DMS79 treated with DMSO at 0.1 percent for 48 hours (cell line): ENCODE measurements around the gene RNU1-3.
"Not testable (repeated sequence)": the region's sequence is repeated elsewhere in the genome, so short reads cannot be mapped to it uniquely, and the experiment has no call there.

ENCODE experiments used
- DNase-seq: peaks from one replicate; lab custom pipeline; 2025; lab: John Stamatoyannopoulos, UW

RNU1-3 gene

DNA sequence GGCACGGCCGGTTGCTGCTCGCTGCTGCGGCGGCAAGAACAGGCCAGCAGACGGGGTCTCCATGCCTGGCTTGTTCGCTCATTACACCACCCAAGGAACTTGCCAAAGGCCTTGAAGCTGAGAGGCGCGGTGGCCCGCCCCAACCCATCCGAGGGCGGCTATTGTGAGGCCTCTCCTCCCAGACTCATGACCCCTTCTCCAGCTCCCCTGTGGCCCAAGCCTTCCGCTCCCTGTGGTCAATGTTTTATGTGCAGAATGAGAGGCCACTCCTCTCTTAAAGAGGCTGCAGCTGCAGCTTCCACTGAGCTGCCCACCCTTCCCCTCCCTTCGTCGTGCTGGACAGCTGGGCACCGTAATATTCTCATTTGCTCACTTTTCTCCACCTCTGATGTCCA is 27.6 kb upstream of the RNU1-3 start:
- not testable (repeated sequence) for DNase-seq

DNA sequence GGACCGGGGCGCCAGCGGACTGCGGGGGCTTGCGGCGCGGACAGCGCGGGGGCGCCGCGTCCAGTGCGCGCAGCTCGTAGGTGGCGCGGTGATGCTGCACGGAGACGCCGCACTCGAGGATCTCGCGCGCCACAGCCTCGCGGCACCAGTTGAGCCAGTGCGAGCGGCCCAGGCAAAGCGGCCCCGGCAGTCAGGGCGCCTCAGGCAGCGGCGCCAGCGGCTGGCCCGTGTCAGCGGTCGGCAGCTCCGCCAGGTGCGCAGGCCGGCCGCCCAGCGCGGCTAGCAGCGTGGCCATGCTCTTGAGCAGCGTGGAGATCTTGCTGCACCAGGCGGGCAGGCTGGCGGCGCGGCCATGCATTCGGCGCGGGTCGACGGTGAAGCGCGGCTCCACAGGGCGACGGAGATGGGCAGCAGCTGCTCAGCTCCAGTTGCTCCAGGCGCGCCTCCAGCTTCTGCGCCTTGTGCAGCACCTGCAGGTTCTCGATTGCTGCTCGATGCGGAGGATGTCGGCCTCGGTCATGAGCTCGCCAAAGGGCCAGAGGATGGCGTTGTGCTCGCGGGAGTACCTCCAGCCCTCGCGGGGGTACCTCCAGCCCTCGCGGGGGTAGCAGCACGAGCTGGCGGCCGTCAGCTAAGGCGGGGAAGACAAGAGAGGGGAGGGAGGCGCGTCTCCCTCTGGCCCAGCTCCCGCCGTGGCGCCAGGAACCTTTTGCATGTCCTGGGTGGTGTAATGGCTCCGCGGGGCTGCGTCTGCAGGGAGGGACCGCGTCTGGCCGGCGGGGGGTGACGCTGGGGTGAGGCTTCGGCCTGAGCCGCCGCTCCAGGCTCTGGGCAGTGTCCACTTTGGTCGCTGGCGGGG is 26.9 kb upstream of the RNU1-3 start:
- DNase-seq = not testable (repeated sequence)

GRCh38 chr1:16692717-16693448 is 26.1 kb upstream of the RNU1-3 start:
- DNase-seq = not testable (repeated sequence)

DNA sequence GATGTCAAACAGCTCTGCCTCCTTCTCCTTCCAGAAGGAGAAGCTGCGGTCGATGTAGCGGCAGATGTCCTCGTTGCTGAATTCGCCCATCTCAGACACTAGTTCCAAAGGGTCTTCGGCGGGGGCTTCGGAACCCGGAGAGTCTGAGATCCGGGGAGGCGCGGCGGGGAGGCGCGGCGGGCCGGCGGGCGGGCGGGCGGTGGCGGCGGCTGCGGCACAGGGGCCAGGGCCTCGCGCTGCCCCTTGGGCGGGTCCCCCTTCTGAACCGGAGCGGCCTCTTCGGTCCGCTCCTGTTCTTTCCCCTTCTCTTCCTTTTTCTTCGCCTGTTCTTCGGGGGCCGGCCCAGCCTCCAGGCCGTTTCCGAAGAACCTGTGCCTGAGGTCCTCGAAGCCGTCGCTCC is 25.5 kb upstream of the RNU1-3 start:
- not testable (repeated sequence) for DNase-seq

- not testable (repeated sequence) for DNase-seq
Measured at GRCh38 chr1:16690971-16691682, 24.4 kb upstream of the RNU1-3 start.

GRCh38 chr1:16687132-16687800 is 20.5 kb upstream of the RNU1-3 start:
- DNase-seq = not testable (repeated sequence)

DNA sequence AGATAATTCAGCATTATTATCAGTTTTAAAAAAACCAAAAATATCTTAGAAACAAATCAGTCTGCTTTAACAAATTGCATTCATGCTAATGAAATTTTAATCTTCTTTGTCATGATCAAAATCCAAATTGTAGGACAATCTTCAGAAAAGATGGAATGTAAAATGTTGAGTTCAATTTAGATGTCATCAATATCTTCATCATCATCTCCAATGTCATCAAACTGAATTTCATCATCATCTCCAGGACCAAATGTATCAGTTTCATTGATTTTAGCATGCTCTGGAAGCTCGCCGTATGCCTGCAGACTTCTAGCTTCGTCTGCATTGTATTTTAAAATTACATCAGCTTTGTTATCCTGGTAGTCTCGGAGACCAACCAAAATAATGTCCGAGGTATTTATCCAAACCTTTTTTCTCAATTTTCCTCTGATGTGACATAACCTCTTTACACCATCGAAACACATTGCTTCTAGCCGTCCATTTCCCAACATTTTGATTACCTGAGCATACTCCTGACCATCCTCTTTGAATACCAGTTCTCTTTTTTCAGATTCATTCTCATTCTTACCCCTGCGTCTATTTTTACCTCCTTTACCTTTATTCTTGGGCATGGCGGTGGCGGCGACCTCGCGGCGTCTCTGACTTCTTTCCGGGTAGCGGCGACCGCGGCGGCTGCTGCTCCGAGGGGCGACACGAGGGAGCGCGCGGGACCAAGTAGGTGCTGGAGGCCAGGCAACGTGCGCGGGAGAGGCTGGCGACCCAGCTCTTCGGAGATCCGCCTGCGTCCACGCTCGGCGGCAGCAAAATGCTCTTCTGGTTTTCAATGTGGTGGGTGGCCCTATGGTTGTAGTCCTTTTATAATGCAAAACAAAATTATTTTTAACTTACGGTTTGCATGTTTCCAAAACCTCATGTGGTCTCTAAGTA is 19.0 kb upstream of the RNU1-3 start:
- not testable (repeated sequence) for DNase-seq

DNA sequence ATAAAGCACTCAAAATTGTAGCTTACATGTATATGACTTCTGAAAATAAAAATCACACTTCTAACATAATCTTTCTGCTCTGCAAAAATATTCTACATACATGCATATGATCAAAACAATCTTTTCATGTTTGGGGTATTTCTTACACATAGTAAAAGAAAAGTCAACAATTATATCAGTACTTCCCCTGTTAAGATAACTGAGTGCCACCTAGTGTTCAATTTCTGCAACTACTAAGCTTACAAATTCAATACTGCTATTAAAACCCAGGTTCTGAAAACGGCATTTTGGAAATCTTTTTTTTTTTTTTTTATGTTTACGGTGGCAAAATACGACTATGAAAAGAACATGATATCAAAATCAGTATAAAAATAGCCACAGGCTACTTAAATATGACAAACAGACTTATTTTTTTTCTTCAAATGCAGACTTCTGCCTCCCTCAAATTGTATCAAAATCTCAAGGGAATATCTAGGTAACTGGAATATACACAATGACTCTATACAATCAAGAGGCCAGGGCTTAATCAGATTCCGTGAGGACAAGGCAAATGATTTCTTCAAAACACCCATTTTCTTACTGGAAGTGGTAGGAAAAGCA is 18.1 kb upstream of the RNU1-3 start:
- DNase-seq = peak; percentile 71

DNA sequence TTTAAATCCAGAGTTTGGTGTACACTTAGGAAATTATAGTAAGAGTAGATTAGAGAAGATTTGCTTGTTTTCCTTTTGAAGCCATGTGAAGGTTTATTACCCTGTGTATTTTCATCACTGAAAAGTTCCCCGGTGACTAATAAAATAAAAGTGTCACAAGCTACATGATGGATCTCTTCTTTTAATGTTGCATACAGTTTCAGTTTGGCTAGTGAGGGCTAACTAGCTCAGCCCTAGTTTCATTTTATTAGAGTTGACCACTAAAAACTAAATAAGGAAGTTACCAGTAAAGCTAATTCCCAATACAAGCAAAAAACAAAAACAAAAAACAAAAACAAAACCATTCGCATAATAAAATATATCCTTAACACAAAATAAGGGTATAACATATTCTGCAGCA is 17.4 kb upstream of the RNU1-3 start:
- DNase-seq = not testable (repeated sequence)

GRCh38 chr1:16682803-16683202 is 16.1 kb upstream of the RNU1-3 start:
- not testable (repeated sequence) for DNase-seq

DNA sequence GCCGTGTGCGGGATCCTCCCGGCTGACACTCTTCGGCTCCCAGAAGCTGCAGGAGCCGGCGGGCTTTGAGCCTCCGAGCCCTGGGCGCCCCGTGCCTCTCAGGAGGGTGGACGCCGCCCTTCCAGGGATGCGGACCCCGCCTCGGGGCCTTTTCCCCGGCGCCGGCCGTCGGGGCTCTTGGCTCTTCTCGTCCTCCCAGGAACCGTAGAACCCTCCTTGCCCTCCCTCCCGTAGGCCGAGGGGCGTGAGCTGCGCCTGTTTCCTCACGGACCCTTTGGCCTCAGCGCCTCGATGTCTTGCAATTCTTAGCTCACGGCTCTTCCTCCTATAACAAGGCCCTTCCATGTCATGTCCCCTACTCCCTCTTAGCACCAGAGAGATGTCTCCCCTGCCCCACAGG is 13.6 kb upstream of the RNU1-3 start:
- DNase-seq = not testable (repeated sequence)

GRCh38 chr1:16677552-16678431 is 11.0 kb upstream of the RNU1-3 start:
- DNase-seq = no peak

DNA sequence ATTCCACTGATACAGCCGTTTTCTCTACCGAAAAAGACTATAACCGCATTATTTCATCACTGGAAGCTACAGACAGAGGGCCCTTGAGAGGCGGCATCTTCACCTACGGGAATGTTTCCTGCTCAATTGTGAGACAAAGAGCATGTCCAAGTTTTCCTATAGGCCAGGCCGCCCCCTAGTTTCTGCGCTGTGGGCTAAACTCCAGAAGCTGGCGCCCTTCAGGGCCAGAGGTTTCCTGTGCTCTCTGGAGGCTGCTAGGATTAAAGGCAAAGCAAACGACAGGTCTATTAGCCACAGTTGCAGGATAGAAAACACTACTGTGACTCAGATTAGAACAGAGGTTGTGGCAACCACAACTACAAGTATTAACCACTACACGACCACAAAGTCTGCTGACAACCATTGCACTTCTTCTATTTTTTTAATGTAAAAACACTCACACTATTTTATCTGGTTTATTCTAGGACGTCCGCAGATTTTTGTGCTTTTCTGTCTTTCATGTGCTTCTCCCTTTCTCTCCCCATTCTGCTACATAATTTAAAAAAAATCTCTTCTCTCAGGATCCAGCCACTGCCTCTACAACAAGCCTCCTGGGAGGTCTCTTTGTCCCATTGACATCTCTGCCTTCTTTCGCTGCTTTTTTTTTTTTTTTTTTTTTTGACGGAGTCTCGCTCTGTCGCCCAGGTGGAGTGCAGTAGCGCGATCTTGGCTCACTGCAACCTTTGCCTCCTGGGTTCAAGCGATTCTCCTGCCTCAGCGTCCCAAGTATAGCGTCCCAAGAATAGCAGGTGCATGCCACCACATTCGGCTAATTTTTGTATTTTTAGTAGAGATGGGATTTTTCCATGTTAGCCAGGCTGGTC is 10.1 kb upstream of the RNU1-3 start:
- DNase-seq = not testable (repeated sequence)

- not testable (repeated sequence) for DNase-seq
Measured at GRCh38 chr1:16675118-16675510, 8.4 kb upstream of the RNU1-3 start.

- not testable (repeated sequence) for DNase-seq
Measured at GRCh38 chr1:16673976-16674375, 7.2 kb upstream of the RNU1-3 start.

DNA sequence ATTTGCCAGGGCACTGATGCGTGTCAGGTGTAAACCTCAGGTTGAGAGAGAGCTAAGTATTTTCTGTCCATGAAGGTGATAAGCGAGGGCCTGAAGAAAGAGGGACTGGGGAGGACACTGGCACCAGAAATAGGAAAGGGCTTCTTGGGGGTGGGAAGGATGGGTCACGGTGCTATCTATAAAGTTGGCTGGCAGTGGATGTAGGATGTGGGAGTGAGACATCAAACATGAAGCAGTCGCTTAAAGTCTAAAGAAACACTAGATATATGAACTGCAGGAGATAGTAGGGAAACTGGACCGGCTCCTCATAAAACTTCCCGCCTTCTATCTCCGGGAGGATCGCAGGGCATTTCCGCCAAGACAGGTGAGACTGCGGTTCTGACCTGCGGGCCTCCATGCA is 912 bp downstream of the RNU1-3 start:
- not testable (repeated sequence) for DNase-seq

DNA sequence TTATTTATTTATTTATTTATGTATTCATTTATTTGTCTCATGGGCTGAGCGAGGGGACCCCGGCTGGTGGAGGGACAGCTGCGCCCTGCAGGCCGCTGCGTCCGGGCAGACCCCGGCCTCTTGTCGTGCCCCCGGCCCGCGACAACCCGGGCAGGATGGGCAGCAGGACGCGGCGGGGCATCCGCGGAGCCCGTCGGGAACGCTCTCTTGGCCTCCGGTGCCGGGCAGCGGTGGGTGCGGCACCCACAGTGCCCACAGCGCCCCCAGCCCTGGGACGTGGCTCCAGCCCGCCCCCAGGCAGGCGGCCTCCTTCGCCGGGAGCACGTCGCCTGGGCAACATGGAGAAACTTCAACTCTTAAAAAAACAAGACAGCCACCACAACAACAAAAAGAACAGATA is 8.5 kb downstream of the RNU1-3 start:
- not testable (repeated sequence) for DNase-seq

DNA sequence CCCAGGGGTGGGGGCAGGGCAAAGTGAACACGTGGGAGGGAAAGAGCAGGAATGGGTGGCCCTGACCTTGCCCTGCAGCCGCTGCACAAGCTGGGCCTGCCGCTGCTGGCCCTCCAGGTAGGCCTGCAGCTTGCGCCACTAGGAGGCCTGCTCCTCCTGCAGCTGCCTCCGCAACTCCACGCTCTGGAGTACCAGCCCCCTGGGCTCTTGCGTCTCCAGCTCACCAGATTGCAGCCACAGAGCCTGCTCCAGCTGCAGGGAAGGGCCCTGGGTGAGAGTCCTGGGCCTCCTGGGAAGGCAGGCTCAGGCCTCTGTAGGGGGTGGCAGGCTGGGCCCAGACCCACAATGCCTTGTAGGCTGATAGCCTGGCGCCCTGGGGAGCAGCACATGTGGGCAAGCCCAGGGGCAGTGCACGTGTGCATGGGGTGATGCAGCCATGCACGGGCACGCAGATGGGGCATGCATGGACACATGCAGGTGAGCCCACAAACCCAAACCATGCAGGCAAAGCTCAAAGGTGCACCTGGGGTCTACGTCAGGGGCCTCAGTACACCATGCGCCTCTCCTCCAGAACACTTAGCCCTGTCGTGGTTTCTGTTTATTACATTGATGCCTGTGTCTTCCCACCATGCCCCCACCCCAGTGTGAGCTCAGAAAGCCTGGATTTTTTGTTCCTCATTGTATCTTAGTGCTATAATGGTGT is 9.6 kb downstream of the RNU1-3 start:
- DNase-seq = not testable (repeated sequence)
